Liver (tissue), 10 donors: Measurements from ENCODE around the gene ERC2. TPM values are rescaled to one million over a fixed set of nuclear protein-coding genes. Genes with fewer than 3 reads are reported as not detected.

Experiments
- DNase-seq: peaks from one replicate; pipeline ENCODE4 v3.0.0-alpha.2; 2017; ENCODE audit warnings: low spot score
- H3K27ac ChIP-seq, 2 donors: one replicate each; pipeline ENCODE4 v1.7.0; 2013; ENCODE audit warnings: inconsistent platforms in 2 of 2, low read length in 2 of 2, control low read depth in 1 of 2, low read depth in 1 of 2, mild to moderate bottlenecking in 1 of 2
- H3K27me3 ChIP-seq, 4 donors: one replicate each; pipeline versions ENCODE4 v1.6.1 to v1.7.0; 2013; ENCODE audit warnings: low read length in 3 of 4, inconsistent platforms in 1 of 4, mild to moderate bottlenecking in 1 of 4, moderate library complexity in 1 of 4; ENCODE audit not compliant: control insufficient read depth in 4 of 4, insufficient read depth in 4 of 4
- H3K36me3 ChIP-seq, 4 donors: one replicate each; pipeline versions ENCODE4 v1.6.1 to v1.7.0; 2013; ENCODE audit warnings: low read length in 3 of 4, mild to moderate bottlenecking in 3 of 4, low read depth in 1 of 4, moderate library complexity in 1 of 4; ENCODE audit not compliant: control insufficient read depth in 4 of 4, insufficient read depth in 3 of 4
- H3K4me1 ChIP-seq, 4 donors: one replicate each; pipeline versions ENCODE4 v1.6.1 to v1.7.0; 2013; ENCODE audit warnings: low read length in 3 of 4, mild to moderate bottlenecking in 3 of 4, moderate library complexity in 1 of 4; ENCODE audit not compliant: control insufficient read depth in 4 of 4, insufficient read depth in 4 of 4
- H3K4me3 ChIP-seq, 3 donors: one replicate each; pipeline versions ENCODE4 v1.6.1 to v1.7.0; 2013; ENCODE audit warnings: low read length in 3 of 3, control low read depth in 1 of 3, low read depth in 1 of 3, mild to moderate bottlenecking in 1 of 3
- H3K9ac ChIP-seq, 2 donors: one replicate each; pipeline ENCODE4 v1.7.0; 2013; ENCODE audit warnings: low read length in 2 of 2, mild to moderate bottlenecking in 2 of 2, moderate library complexity in 2 of 2, control low read depth in 1 of 2, low read depth in 1 of 2
- H3K9me3 ChIP-seq, 4 donors: one replicate each; pipeline versions ENCODE4 v1.6.1 to v1.7.0; 2013; ENCODE audit warnings: low read length in 3 of 4; ENCODE audit not compliant: control insufficient read depth in 4 of 4
- EGR1 ChIP-seq, 2 donors: IDR thresholded peaks; 2 replicates each; pipeline ENCODE4 v1.6.1; 2016 to 2018; ENCODE audit warnings: antibody characterized with exemption in 2 of 2, low read depth in 2 of 2
- JUND ChIP-seq, 2 donors: IDR thresholded peaks; 2 replicates each; pipeline ENCODE4 v1.6.1; 2016; ENCODE audit warnings: antibody characterized with exemption in 2 of 2
- RAD21 ChIP-seq, 2 donors: IDR thresholded peaks; 2 replicates each; pipeline ENCODE4 v1.6.1; 2016; ENCODE audit warnings: antibody characterized with exemption in 2 of 2, mild to moderate bottlenecking in 2 of 2
- REST ChIP-seq: IDR thresholded peaks from 2 replicates; pipeline ENCODE4 v1.6.1; 2016; ENCODE audit warnings: antibody characterized with exemption, mild to moderate bottlenecking
- ZBTB33 ChIP-seq: IDR thresholded peaks from 2 replicates; pipeline ENCODE4 v1.6.1; 2016; ENCODE audit warnings: antibody characterized with exemption
- polyA plus RNA-seq, 2 donors: library from polyadenylated mRNA; stranded (reverse) in 1 of 2; unstranded in 1 of 2; fragments of 200-250 nt in 1 of 2; fragments of >200 nt in 1 of 2; fragmentation: Nextera tagmentation in 1 of 2; extraction: Ambion mirVana in 1 of 2; gene quantifications; one replicate each; pipeline versions ENCODE4 v1.2.1 to v1.2.3, GENCODE V29; 2013 to 2015
- small RNA-seq: library from RNA; depleted of rRNA; stranded (forward); fragments of <200 nt; gene quantifications from one replicate; pipeline ENCODE3, GENCODE V24; 2014
- total RNA-seq, 2 donors: library from RNA; depleted of rRNA; stranded (reverse); fragments of >200 nt; gene quantifications; one replicate each; pipeline ENCODE4 v1.2.3, GENCODE V29; 2014
- donor health status: healthy.
- donor health status: healthy.
- donor health status: healthy.
- donor health status: healthy.
- donor health status: healthy.

Gene ERC2
- total and polyA plus RNA-seq, 4 donors = 0.14 to 0.25 TPM; not detected in 2

GRCh38 chr3:55459838-55460237, 1008.4 kb downstream of the ERC2 start:
- Histone ChIP-seq H3K4me3 (no peak overlapping the region), H3K27ac (no peak overlapping the region), H3K9ac (no peak overlapping the region), H3K27me3 (peaks cover 0 to under 1% (median 0%) of the 10 kb centered on the region in 4 donors), H3K9me3 (no peaks in the 10 kb centered on the region), H3K36me3 (no peaks in the 10 kb centered on the region), H3K4me1 (no peaks in the 10 kb centered on the region)
- no peak for DNase-seq
- TF ChIP-seq JUND (IDR thresholded peaks at IDR 0.05) (no peak), REST (no peak), EGR1 (IDR thresholded peaks at IDR 0.05; ENCODE audit: low read depth in 2 of 2) (no peak), ZBTB33 (no peak), RAD21 (IDR thresholded peaks at IDR 0.05) (no peak)

Small RNA genes within 50 kb of the gene (small RNA-seq; reads per million reads assigned to genes)
- not detected for gene MIR3938
- gene RNA5SP133 = not detected

Other genes with a start within 250 kb of the ERC2 start
- 10 to 100 TPM; 14.6 to 23.3 TPM for gene CCDC66, start 88.7 kb upstream of the ERC2 start, total RNA-seq
- 1 to 10 TPM; 2.1 to 8.9 TPM for gene CCDC66, start 88.7 kb upstream of the ERC2 start, polyA plus RNA-seq
- gene TASOR, start 214.8 kb upstream of the ERC2 start, total RNA-seq = 10 to 100 TPM; 29.3 to 51.3 TPM
- 1 to 10 TPM; 5.6 to 9.1 TPM for gene TASOR, start 214.8 kb upstream of the ERC2 start, polyA plus RNA-seq